Liver (tissue), 9 donors: ENCODE results near the gene IFT25. TPM values are rescaled to one million over a fixed set of nuclear protein-coding genes. Genes with fewer than 3 reads are reported as not detected.

Experiments
- DNase-seq: peaks from one replicate; pipeline ENCODE4 v3.0.0-alpha.2; 2017; ENCODE audit warnings: low spot score
- H3K27ac ChIP-seq, 2 donors: one replicate each; pipeline ENCODE4 v1.7.0; 2013; ENCODE audit warnings: inconsistent platforms in 2 of 2, low read length in 2 of 2, control low read depth in 1 of 2, low read depth in 1 of 2, mild to moderate bottlenecking in 1 of 2
- H3K27me3 ChIP-seq, 4 donors: one replicate each; pipeline versions ENCODE4 v1.6.1 to v1.7.0; 2013; ENCODE audit warnings: low read length in 3 of 4, inconsistent platforms in 1 of 4, mild to moderate bottlenecking in 1 of 4, moderate library complexity in 1 of 4; ENCODE audit not compliant: control insufficient read depth in 4 of 4, insufficient read depth in 4 of 4
- H3K36me3 ChIP-seq, 4 donors: one replicate each; pipeline versions ENCODE4 v1.6.1 to v1.7.0; 2013; ENCODE audit warnings: low read length in 3 of 4, mild to moderate bottlenecking in 3 of 4, low read depth in 1 of 4, moderate library complexity in 1 of 4; ENCODE audit not compliant: control insufficient read depth in 4 of 4, insufficient read depth in 3 of 4
- H3K4me1 ChIP-seq, 4 donors: one replicate each; pipeline versions ENCODE4 v1.6.1 to v1.7.0; 2013; ENCODE audit warnings: low read length in 3 of 4, mild to moderate bottlenecking in 3 of 4, moderate library complexity in 1 of 4; ENCODE audit not compliant: control insufficient read depth in 4 of 4, insufficient read depth in 4 of 4
- H3K4me3 ChIP-seq, 3 donors: one replicate each; pipeline versions ENCODE4 v1.6.1 to v1.7.0; 2013; ENCODE audit warnings: low read length in 3 of 3, control low read depth in 1 of 3, low read depth in 1 of 3, mild to moderate bottlenecking in 1 of 3
- H3K9ac ChIP-seq, 2 donors: one replicate each; pipeline ENCODE4 v1.7.0; 2013; ENCODE audit warnings: low read length in 2 of 2, mild to moderate bottlenecking in 2 of 2, moderate library complexity in 2 of 2, control low read depth in 1 of 2, low read depth in 1 of 2
- H3K9me3 ChIP-seq, 4 donors: one replicate each; pipeline versions ENCODE4 v1.6.1 to v1.7.0; 2013; ENCODE audit warnings: low read length in 3 of 4; ENCODE audit not compliant: control insufficient read depth in 4 of 4
- ATF3 ChIP-seq: IDR thresholded peaks from 2 replicates; pipeline ENCODE4 v1.6.1; 2016; ENCODE audit warnings: antibody characterized with exemption
- CTCF ChIP-seq: fragments of 150-350 bp; IDR thresholded peaks from 2 replicates; pipeline ENCODE4 v1.5.1; 2017; ENCODE audit warnings: improper control_type of control experiment, low read depth, low read length; ENCODE audit not compliant: missing input control
- EGR1 ChIP-seq, 2 donors: IDR thresholded peaks; 2 replicates each; pipeline ENCODE4 v1.6.1; 2016 to 2018; ENCODE audit warnings: antibody characterized with exemption in 2 of 2, low read depth in 2 of 2
- FOXA1 ChIP-seq: IDR thresholded peaks from 2 replicates; pipeline ENCODE4 v1.6.1; 2016; ENCODE audit warnings: antibody characterized with exemption
- FOXA2 ChIP-seq: IDR thresholded peaks from 2 replicates; pipeline ENCODE4 v1.6.1; 2016; ENCODE audit warnings: antibody characterized with exemption
- GABPA ChIP-seq, 2 donors: IDR thresholded peaks in 1 of 2; conservative IDR thresholded peaks in 1 of 2; 2 replicates each; pipeline ENCODE4 v1.6.1; 2016; ENCODE audit warnings: antibody characterized with exemption in 2 of 2, mild to moderate bottlenecking in 1 of 2, moderate library complexity in 1 of 2
- HNF4A ChIP-seq, 2 donors: conservative IDR thresholded peaks; 2 replicates each; pipeline ENCODE4 v1.6.1; 2016; ENCODE audit warnings: antibody characterized with exemption in 2 of 2, mild to moderate bottlenecking in 2 of 2
- HNF4G ChIP-seq: IDR thresholded peaks from 2 replicates; pipeline ENCODE4 v1.6.1; 2016; ENCODE audit warnings: antibody characterized with exemption
- JUND ChIP-seq, 2 donors: IDR thresholded peaks; 2 replicates each; pipeline ENCODE4 v1.6.1; 2016; ENCODE audit warnings: antibody characterized with exemption in 2 of 2
- MAX ChIP-seq: IDR thresholded peaks from 2 replicates; pipeline ENCODE4 v1.6.1; 2016; ENCODE audit warnings: antibody characterized with exemption
- NR2F2 ChIP-seq: IDR thresholded peaks from 2 replicates; pipeline ENCODE4 v1.6.1; 2016; ENCODE audit warnings: antibody characterized with exemption
- RAD21 ChIP-seq, 2 donors: IDR thresholded peaks; 2 replicates each; pipeline ENCODE4 v1.6.1; 2016; ENCODE audit warnings: antibody characterized with exemption in 2 of 2, mild to moderate bottlenecking in 2 of 2
- RXRA ChIP-seq, 2 donors: IDR thresholded peaks; 2 replicates each; pipeline ENCODE4 v1.6.1; 2017 to 2018; ENCODE audit warnings: antibody characterized with exemption in 2 of 2, mild to moderate bottlenecking in 1 of 2
- SP1 ChIP-seq: IDR thresholded peaks from 2 replicates; pipeline ENCODE4 v1.6.1; 2018; ENCODE audit warnings: antibody characterized with exemption, mild to moderate bottlenecking
- TAF1 ChIP-seq: conservative IDR thresholded peaks from 2 replicates; pipeline ENCODE4 v1.6.1; 2016; ENCODE audit warnings: antibody characterized with exemption, mild to moderate bottlenecking
- YY1 ChIP-seq: IDR thresholded peaks from 2 replicates; pipeline ENCODE4 v1.6.1; 2016; ENCODE audit warnings: antibody characterized with exemption, mild to moderate bottlenecking
- ZBTB33 ChIP-seq: IDR thresholded peaks from 2 replicates; pipeline ENCODE4 v1.6.1; 2016; ENCODE audit warnings: antibody characterized with exemption
- WGBS: extraction: QIAGEN DNeasy Blood & Tissue Kit; methylation state at CpG from one replicate; pipeline ENCODE4 v1.1.7; 2013; 5-methylcytosine and 5-hydroxymethylcytosine counted together
- polyA plus RNA-seq, 2 donors: library from polyadenylated mRNA; stranded (reverse) in 1 of 2; unstranded in 1 of 2; fragments of 200-250 nt in 1 of 2; fragments of >200 nt in 1 of 2; fragmentation: Nextera tagmentation in 1 of 2; extraction: Ambion mirVana in 1 of 2; gene quantifications; one replicate each; pipeline versions ENCODE4 v1.2.1 to v1.2.3, GENCODE V29; 2013 to 2015
- total RNA-seq, 2 donors: library from RNA; depleted of rRNA; stranded (reverse); fragments of >200 nt; gene quantifications; one replicate each; pipeline ENCODE4 v1.2.3, GENCODE V29; 2014
- TF ChIP-seq, protein P1 (sequence below): IDR thresholded peaks from 2 replicates; pipeline ENCODE4 v1.6.1; 2016; ENCODE audit warnings: antibody characterized with exemption, mild to moderate bottlenecking
- donor health status: healthy.
- donor health status: healthy.
- donor health status: healthy.
- donor health status: healthy.
- donor health status: healthy.

IFT25 gene
- total and polyA plus RNA-seq, 4 donors: 8.6 to 37.4 (median 15.6) TPM

GRCh38 chr1:53891018-53891417 lies 54.5 kb downstream of the IFT25 start:
- DNase-seq: no peak
- WGBS: 93% methylated on average over 2 of the region's 2 CpGs
- Histone ChIP-seq H3K27ac (no peak overlapping the region), H3K27me3 (no peaks in the 10 kb centered on the region), H3K4me1 (peaks cover 2 to 34% (median 24%) of the 10 kb centered on the region in 4 donors), H3K9ac (no peak overlapping the region), H3K9me3 (no peaks in the 10 kb centered on the region), H3K4me3 (no peak overlapping the region), H3K36me3 (peaks cover 0 to 7% (median 2%) of the 10 kb centered on the region in 4 donors)
- TF ChIP-seq SP1: no peak
- no peak for TF ChIP-seq MAX
- TF ChIP-seq HNF4G: no peak
- no peak for TF ChIP-seq ZBTB33
- TF ChIP-seq, protein P1, sequence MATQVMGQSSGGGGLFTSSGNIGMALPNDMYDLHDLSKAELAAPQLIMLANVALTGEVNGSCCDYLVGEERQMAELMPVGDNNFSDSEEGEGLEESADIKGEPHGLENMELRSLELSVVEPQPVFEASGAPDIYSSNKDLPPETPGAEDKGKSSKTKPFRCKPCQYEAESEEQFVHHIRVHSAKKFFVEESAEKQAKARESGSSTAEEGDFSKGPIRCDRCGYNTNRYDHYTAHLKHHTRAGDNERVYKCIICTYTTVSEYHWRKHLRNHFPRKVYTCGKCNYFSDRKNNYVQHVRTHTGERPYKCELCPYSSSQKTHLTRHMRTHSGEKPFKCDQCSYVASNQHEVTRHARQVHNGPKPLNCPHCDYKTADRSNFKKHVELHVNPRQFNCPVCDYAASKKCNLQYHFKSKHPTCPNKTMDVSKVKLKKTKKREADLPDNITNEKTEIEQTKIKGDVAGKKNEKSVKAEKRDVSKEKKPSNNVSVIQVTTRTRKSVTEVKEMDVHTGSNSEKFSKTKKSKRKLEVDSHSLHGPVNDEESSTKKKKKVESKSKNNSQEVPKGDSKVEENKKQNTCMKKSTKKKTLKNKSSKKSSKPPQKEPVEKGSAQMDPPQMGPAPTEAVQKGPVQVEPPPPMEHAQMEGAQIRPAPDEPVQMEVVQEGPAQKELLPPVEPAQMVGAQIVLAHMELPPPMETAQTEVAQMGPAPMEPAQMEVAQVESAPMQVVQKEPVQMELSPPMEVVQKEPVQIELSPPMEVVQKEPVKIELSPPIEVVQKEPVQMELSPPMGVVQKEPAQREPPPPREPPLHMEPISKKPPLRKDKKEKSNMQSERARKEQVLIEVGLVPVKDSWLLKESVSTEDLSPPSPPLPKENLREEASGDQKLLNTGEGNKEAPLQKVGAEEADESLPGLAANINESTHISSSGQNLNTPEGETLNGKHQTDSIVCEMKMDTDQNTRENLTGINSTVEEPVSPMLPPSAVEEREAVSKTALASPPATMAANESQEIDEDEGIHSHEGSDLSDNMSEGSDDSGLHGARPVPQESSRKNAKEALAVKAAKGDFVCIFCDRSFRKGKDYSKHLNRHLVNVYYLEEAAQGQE: no peak
- TF ChIP-seq NR2F2: no peak
- no peak for TF ChIP-seq RXRA (IDR thresholded peaks at IDR 0.05)
- TF ChIP-seq HNF4A (conservative IDR thresholded peaks at IDR 0.05): no peak
- no peak for TF ChIP-seq CTCF
- no peak for TF ChIP-seq RAD21 (IDR thresholded peaks at IDR 0.05)
- no peak for TF ChIP-seq FOXA2
- TF ChIP-seq YY1: no peak
- TF ChIP-seq TAF1: no peak
- TF ChIP-seq ATF3: no peak
- no peak for TF ChIP-seq JUND (IDR thresholded peaks at IDR 0.05)
- TF ChIP-seq EGR1 (IDR thresholded peaks at IDR 0.05; ENCODE audit: low read depth in 2 of 2): no peak
- no peak for TF ChIP-seq FOXA1
- no peak for TF ChIP-seq GABPA (IDR thresholded peaks at IDR 0.05 in 1 of 2, conservative IDR thresholded peaks at IDR 0.05 in 1 of 2)
